GM12873 (cell line): ENCODE measurements around the gene SH3RF1.

Source experiments
- CTCF ChIP-seq: IDR thresholded peaks from 2 replicates; pipeline ENCODE4 v1.5.1; 2012; ENCODE audit warnings: low read depth, mild to moderate bottlenecking, moderate library complexity, low read length, control low read depth; ENCODE audit not compliant: insufficient read depth; ENCODE audit errors: missing control alignments

Gene SH3RF1

GRCh38 chr4:169120624-169121023 is 150.1 kb downstream of the SH3RF1 start:
- no peak for TF ChIP-seq CTCF

- no peak for TF ChIP-seq CTCF
These were observed 151.2 kb downstream of the SH3RF1 start for GRCh38 chr4:169119536-169119935.

GRCh38 chr4:169117591-169118081 is 153.1 kb downstream of the SH3RF1 start:
- no peak for TF ChIP-seq CTCF

GRCh38 chr4:169116270-169116901 is 154.4 kb downstream of the SH3RF1 start:
- no peak for TF ChIP-seq CTCF

GRCh38 chr4:169115897-169116254 is 154.9 kb downstream of the SH3RF1 start:
- TF ChIP-seq CTCF, result no peak

GRCh38 chr4:169115144-169115896 is 155.4 kb downstream of the SH3RF1 start:
- TF ChIP-seq CTCF, result no peak

- TF ChIP-seq CTCF, result no peak
These were observed 156.3 kb downstream of the SH3RF1 start for GRCh38 chr4:169114341-169114974.
